Embryonic facial prominence (tissue), 1 donor: ENCODE data around the gene RAD51B.

ENCODE experiments used
- DNase-seq: peaks from one replicate; pipeline ENCODE4 v3.0.0-alpha.2; 2016; ENCODE audit errors: extremely low spot score

The RAD51B gene

GRCh38 chr14:68590201-68590522, 770.6 kb downstream of the RAD51B start:
- DNase-seq, result no peak

DNA sequence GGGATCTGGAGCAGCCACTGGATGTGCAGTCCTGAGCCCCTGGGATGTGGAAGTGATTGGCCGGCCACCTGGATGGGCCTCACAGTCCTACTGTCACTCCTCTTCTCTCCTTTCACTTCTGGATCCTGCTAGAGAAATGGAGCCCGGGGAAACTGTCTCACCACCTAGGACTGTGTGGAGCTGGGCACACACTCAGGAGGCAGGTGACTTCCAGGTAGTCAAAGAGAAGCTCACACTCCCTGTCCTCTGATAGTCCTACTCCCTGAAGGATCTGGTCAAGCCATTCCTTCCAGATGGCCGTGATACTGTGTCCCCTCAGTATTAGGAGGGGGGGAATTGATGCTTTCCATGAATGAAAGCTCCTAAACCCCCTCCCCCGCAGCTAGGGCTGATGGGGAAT, 772.2 kb downstream of the RAD51B start:
- DNase-seq, result no peak

GRCh38 chr14:68592948-68593556, 773.5 kb downstream of the RAD51B start:
- no peak for DNase-seq

- no peak for DNase-seq
These were observed 774.4 kb downstream of the RAD51B start for GRCh38 chr14:68593806-68594536.

DNA sequence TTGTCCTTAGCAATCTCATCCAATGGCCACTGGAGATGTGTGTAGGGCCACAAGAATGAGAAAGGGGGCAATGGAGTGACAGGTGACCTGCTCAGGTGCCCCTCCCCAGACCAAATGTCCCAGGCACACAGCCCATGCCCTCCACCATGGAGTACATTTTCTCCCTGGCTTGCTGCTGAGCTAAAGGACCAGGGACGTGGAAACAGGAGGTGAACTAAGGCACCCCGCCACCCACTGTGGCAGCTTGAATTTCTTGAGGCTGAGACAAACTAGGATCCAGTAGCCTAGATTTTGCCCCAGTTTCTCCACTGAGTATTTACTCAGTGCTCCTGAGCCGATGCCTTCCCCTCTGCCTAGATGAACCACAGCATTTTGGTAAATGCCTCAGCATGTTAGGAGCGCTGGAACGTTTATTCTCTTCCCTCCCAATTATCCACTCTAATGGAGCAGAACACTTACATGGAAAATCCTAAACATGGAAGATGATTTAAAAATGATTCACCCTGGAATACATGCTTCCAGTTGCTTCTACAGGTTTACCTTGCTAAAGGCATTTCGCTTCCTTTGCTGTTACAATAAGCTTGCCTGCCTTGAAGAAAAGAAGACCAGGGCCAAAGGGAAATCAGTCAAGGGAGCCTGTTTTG, 775.3 kb downstream of the RAD51B start:
- DNase-seq, result no peak

- DNase-seq, result no peak
These were observed 776.6 kb downstream of the RAD51B start for GRCh38 chr14:68596211-68596610.

DNA sequence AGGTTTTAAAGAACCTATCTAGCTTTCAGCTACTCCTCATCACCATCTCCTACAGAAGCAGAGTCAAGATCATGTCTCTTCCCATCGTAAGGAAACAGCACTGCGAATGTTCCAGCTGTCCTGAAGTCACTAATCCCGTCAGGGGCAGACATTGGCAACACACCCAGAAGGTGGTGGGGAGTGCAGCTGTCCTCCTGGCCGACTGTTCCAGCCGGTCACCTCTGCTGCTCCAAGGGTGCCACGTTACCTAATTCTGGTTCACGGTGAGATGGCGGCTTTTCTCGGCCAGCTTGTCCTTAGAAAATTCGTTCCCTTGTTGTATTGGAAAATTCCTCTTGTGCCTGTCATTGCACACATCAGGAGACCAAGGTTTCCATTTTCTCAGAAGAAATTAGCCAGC, 777.1 kb downstream of the RAD51B start:
- no peak for DNase-seq

GRCh38 chr14:68598089-68598488, 778.5 kb downstream of the RAD51B start:
- no peak for DNase-seq

DNA sequence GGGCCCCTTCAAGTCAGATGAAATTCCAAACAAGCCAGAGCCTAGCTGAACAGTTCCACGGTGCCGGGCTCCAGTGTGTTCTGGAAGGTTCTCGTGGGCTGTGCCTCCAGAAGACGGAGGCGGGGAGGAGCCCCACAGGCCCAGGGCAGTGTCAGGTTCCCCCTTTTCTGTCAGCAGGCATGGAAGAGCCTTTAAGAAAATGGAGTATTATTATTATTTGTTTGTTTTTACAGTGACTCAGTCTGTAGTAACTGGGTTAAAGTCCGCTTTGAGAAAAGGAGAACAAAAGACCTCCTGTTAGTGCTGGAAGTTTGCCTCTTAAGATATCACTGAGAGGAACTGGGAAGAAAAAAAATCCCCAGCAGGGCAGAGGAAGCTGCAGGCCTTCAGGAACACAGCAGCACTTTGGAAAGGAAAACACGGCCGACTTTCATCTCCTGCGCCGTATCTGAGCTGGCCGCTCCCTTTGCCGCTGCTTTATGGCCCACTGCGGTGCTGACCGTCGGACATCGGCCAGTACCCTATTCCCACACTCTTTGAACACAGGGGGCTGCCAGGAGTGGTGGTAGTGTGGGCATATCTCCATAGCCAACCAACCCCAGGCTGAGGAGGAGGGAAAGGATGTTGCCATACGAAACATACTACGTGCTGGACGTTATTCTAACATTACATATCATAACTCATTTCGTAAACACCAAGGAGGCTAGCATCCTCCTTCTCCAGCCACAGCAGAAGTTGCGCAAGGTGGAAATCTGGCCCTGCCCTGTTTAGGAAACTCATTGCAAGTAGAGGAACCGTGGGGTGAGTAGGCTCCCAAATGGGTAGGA, 779.3 kb downstream of the RAD51B start:
- DNase-seq, result no peak

DNA sequence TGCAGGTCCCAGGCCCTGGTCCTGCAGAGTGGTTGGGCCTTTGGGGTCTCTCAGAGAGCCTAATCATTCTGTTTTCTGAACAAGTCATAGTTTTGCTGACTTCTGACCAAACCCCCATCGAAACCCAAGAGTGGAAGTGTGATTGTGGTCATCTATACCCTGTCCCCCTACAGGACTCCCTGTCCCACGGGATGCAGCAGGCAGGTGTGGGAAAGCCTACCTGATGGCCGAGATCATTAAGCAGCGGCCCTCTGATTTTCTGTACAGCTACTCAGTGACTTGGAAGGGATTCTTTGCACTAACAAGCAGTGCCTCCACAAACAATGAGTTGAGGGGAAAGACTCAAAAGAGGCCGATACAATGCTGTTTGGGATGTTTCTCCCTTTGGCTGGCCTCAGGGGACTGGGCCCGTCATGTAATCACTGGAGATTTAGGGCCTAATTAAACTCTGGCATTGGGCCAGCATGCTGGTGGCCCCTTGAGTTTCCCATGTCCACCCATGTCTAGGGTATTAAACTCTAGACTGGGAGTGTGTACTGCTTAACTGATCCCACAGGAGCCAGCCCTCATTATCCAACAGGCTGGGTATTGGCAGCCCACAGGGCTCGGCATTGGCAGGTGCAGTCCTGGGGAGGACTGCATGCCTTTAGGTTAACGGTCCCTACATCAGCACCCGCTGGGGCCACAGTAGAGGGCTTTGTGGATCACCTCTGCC, 780.5 kb downstream of the RAD51B start:
- DNase-seq, result no peak

GRCh38 chr14:68602507-68602906, 782.9 kb downstream of the RAD51B start:
- no peak for DNase-seq

DNA sequence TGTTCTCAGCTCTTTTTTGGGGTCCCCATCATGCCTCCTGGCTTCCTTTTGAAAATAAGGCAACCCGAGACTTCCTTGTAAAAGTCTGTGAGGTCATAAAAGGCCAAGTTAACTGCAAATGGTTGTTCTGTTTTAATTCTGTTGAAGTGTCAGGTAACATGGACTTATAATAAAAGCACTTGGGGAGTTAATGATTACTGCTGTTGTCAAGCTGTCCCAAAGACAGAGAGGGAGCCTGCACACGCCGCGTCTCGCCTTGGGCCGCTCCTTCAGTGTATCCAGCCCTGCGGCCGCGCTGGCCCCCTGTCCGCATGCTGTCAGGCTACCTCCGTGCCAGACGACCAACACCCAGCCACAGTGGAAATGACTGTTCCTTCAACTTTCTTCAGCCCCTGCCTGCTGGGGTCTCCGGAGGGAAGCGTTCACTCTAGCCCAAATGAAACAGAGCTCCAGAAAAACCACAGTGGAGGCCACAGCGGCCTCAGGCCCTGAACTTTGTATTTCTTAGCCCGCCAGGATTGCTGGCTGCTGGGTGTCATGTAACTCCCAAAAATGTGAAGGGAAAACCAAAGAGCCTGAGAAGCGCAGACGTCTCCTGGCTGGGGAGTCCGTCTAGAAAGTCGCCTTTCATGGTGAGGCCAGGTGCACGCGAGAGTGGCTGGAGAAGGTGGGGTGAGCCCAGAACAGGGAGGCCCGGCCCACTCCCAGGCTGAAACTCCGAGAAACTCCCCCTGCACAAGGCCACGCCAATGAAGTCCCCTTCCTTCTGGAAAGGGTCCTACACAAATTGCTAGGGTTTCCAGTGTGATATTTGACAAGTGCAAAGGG, 784.2 kb downstream of the RAD51B start:
- DNase-seq, result no peak

GRCh38 chr14:68604361-68604730, 784.8 kb downstream of the RAD51B start:
- DNase-seq, result no peak

GRCh38 chr14:68604822-68605221, 785.2 kb downstream of the RAD51B start:
- no peak for DNase-seq

GRCh38 chr14:68606176-68606575, 786.6 kb downstream of the RAD51B start:
- no peak for DNase-seq

- DNase-seq, result no peak
These were observed 787.1 kb downstream of the RAD51B start for GRCh38 chr14:68606644-68607043.

GRCh38 chr14:68607081-68607866, 787.7 kb downstream of the RAD51B start:
- DNase-seq, result no peak

DNA sequence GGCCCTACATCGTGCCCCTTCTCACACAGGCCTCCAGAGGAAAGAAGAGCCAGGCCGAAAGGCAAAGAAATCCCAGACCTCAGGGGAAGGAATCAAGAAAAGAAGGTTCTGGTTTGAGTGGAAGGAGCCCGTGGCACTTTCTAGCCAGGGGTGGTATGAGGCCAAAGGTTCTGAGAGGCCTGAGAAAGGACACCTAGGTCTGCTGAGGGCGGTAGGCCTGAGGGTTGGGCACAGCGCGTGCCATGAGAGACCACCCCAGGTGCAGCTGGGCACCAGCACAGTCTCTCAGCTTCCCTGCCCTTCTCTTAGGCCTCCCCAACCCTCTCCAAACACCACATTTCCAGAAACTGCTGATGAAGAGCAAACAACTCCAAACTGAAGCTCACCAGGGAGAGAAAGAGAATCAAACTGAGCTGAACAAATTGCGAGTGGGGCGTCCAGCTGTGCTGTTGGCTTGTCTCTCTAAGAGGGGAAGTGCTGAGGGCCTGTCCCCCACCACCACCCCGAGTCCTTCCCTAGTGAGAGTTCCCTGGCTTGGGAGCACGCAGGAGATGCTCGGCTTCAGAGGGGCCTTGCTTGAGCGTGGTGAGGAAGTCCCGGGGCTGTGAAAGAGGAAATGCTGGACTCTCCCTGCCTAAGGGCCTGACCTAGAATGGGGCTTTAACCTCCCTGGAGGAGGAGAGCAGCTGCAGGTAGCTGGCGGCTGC, 788.4 kb downstream of the RAD51B start:
- DNase-seq, result no peak

DNA sequence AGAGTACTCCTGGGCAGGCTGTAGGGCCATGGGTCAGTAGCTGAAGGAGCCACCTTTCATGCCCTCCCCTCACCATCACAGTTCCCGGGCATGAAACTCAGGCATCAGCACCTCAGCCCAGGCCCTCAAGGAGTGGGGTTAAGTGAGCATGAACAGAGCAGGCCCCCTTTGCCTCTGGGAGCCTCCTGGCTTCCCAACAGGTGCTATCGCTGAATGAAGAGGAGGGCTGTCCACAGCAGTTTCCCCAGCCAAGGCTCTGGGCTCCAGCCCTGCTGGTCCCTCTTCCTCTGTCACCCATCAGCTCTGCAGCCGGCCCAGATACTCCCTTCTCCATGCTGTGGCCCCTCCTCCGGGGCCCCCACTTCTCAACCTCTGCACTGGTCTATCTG, 789.0 kb downstream of the RAD51B start:
- no peak for DNase-seq

- no peak for DNase-seq
These were observed 789.4 kb downstream of the RAD51B start for GRCh38 chr14:68609012-68609411.
